HCT116 (cell line): ENCODE data around the gene PC. TPM values are rescaled to one million over a fixed set of nuclear protein-coding genes. Genes with fewer than 3 reads are reported as not detected.
A peak's percentile ranks its signal among the peaks of the same experiment; 100 is the strongest.

ENCODE experiments used
- ATAC-seq: fragments of 200-7000 bp; cut with Tn5 transposase; 2 replicates; pipeline ENCODE4 v1.9.1; 2020; ENCODE audit warnings: mild to moderate bottlenecking, moderate library complexity
- BruUV-seq: library from RNA; stranded (reverse); fragments of 400-500 nt; replicated peaks from 2 replicates; lab custom pipeline; 2021; lab: Mats Ljungman, UMichigan
- CTCF ChIA-PET: fragments of 300-600 bp; sonication (Branson Sonifier 250); formaldehyde crosslinking; loops from one replicate; lab custom pipeline; 2021; ENCODE audit warnings: antibody characterized with exemption; lab: Charles Lee
- POLR2A ChIA-PET: fragments of 300-600, 350-600 bp; sonication (Branson Sonifier 250); formaldehyde crosslinking; loops from one replicate; lab custom pipeline; 2021; ENCODE audit warnings: antibody characterized with exemption; lab: Charles Lee
- RAD21 ChIA-PET, 2 experiments: fragments of 300-600 bp; sonication (Branson Sonifier 250); formaldehyde crosslinking; loops; one replicate each; lab custom pipeline; 2023; ENCODE audit warnings: low total read pairs in 2 of 2; ENCODE audit not compliant: uncharacterized antibody in 2 of 2, unreplicated experiment in 2 of 2, low non-redundant PET in 1 of 2; lab: Charles Lee
- DNase-seq: peaks from one replicate; pipeline ENCODE4 v3.0.0-alpha.2; 2010; ENCODE audit warnings: low read depth, low spot score
- H2AFZ ChIP-seq: fragments of 200-600 bp; shearing (Covaris generic), sonication (generic); 2 replicates; pipeline ENCODE4 v1.6.1; 2017; ENCODE audit warnings: low read depth, mixed run types, mixed read lengths, antibody characterized with exemption, low read length; ENCODE audit not compliant: poor library complexity, severe bottlenecking
- H3K27ac ChIP-seq: 2 replicates; pipeline ENCODE4 v1.5.1; 2012; ENCODE audit warnings: low read depth, low read length
- H3K27me3 ChIP-seq: fragments of 200-600 bp; sonication (generic); 2 replicates; pipeline ENCODE4 v1.6.1; 2016; ENCODE audit warnings: mixed run types, low read length, mixed read lengths; ENCODE audit not compliant: insufficient read depth
- H3K36me3 ChIP-seq, 2 experiments: fragments of 200-500 bp in 1 of 2; fragments of 200-600 bp in 1 of 2; sonication (Bioruptor generic) in 1 of 2; sonication (generic) in 1 of 2; 2 replicates each; pipeline versions ENCODE4 v1.5.1 to v1.6.1; 2014 to 2016; ENCODE audit warnings: low read length in 2 of 2, inconsistent platforms in 1 of 2, mixed read lengths in 1 of 2, mixed run types in 1 of 2; ENCODE audit not compliant: insufficient read depth in 2 of 2, control insufficient read depth in 1 of 2
- H3K4me1 ChIP-seq, 2 experiments: fragments of 200-600 bp in 1 of 2; sonication (generic) in 1 of 2; 2 replicates each; pipeline versions ENCODE4 v1.5.1 to v1.6.1; 2012 to 2017; ENCODE audit warnings: low read length in 2 of 2, inconsistent platforms in 1 of 2, mild to moderate bottlenecking in 1 of 2, mixed read lengths in 1 of 2, mixed run types in 1 of 2, moderate library complexity in 1 of 2; ENCODE audit not compliant: insufficient read depth in 2 of 2, control insufficient read depth in 1 of 2
- H3K4me2 ChIP-seq: fragments of 200-600 bp; sonication (generic); 2 replicates; pipeline ENCODE4 v1.6.1; 2017; ENCODE audit warnings: mixed run types, low read length, mixed read lengths
- H3K4me3 ChIP-seq, 2 experiments: fragments of 200-600 bp in 1 of 2; sonication (generic) in 1 of 2; replicated peaks in 1 of 2; 2 replicates each; pipeline ENCODE4 v1.5.1; 2011 to 2016; ENCODE audit warnings: low read length in 2 of 2, control low read depth in 1 of 2, low read depth in 1 of 2, mild to moderate bottlenecking in 1 of 2, mixed read lengths in 1 of 2, mixed run types in 1 of 2
- H3K79me2 ChIP-seq: fragments of 200-600 bp; sonication (generic); 2 replicates; pipeline ENCODE4 v1.6.1; 2017; ENCODE audit warnings: mild to moderate bottlenecking, mixed run types, low read length, moderate library complexity, mixed read lengths; ENCODE audit not compliant: insufficient read depth
- H3K9ac ChIP-seq: fragments of 200-600 bp; sonication (generic); 2 replicates; pipeline ENCODE4 v1.6.1; 2016; ENCODE audit warnings: low read length, mixed read lengths
- H3K9me2 ChIP-seq: fragments of 200-600 bp; sonication (generic), shearing (Covaris generic); 2 replicates; pipeline ENCODE4 v1.6.1; 2017; ENCODE audit warnings: mixed run types, mild to moderate bottlenecking, moderate library complexity; ENCODE audit not compliant: insufficient read depth
- H3K9me3 ChIP-seq, 2 experiments: fragments of 200-500 bp in 1 of 2; fragments of 200-600 bp in 1 of 2; sonication (Bioruptor generic) in 1 of 2; sonication (generic) in 1 of 2; 2 replicates each; pipeline ENCODE4 v1.6.1; 2014 to 2017; ENCODE audit warnings: low read length in 2 of 2, mixed read lengths in 2 of 2, inconsistent platforms in 1 of 2, low read depth in 1 of 2, mild to moderate bottlenecking in 1 of 2, mixed run types in 1 of 2, moderate library complexity in 1 of 2; ENCODE audit not compliant: control insufficient read depth in 1 of 2, insufficient read depth in 1 of 2
- H4K20me1 ChIP-seq: fragments of 200-600 bp; sonication (generic), shearing (Covaris generic); 2 replicates; pipeline ENCODE4 v1.6.1; 2017; ENCODE audit warnings: mixed run types, mild to moderate bottlenecking, moderate library complexity; ENCODE audit not compliant: insufficient read depth
- CBX3 ChIP-seq: IDR thresholded peaks from 2 replicates; pipeline ENCODE4 v1.6.1; 2012; ENCODE audit warnings: low read depth
- CEBPB ChIP-seq: IDR thresholded peaks from 2 replicates; pipeline ENCODE4 v1.6.1; 2012; ENCODE audit warnings: low read depth
- CTCF ChIP-seq, 3 experiments: fragments of 200-600 bp in 1 of 3; sonication (generic) in 1 of 3; IDR thresholded peaks in 2 of 3; conservative IDR thresholded peaks in 1 of 3; 2 replicates each; pipeline ENCODE4 v1.5.1; 2012 to 2017; ENCODE audit warnings: low read depth in 2 of 3, low read length in 2 of 3, antibody characterized with exemption in 1 of 3, borderline replicate concordance in 1 of 3, control low read depth in 1 of 3, mild to moderate bottlenecking in 1 of 3, mixed read lengths in 1 of 3, mixed run types in 1 of 3, moderate library complexity in 1 of 3; ENCODE audit not compliant: insufficient read depth in 1 of 3
- FOSL1 ChIP-seq: IDR thresholded peaks from 2 replicates; pipeline ENCODE4 v1.6.1; 2012; ENCODE audit warnings: low read depth
- MAX ChIP-seq: IDR thresholded peaks from 2 replicates; pipeline ENCODE4 v1.6.1; 2012
- POLR2A ChIP-seq: IDR thresholded peaks from 2 replicates; pipeline ENCODE4 v1.7.0; 2011; ENCODE audit warnings: borderline replicate concordance; ENCODE audit not compliant: insufficient read depth, insufficient read length; ENCODE audit errors: extremely low read depth
- POLR2AphosphoS5 ChIP-seq: IDR thresholded peaks from 2 replicates; pipeline ENCODE4 v1.6.1; 2011; ENCODE audit warnings: mild to moderate bottlenecking, low read depth, low read length, moderate library complexity
- SIN3A ChIP-seq: IDR thresholded peaks from 2 replicates; pipeline ENCODE4 v1.6.1; 2012; ENCODE audit warnings: low read depth
- SRF ChIP-seq: IDR thresholded peaks from 2 replicates; pipeline ENCODE4 v1.6.1; 2012; ENCODE audit warnings: low read depth
- TCF7L2 ChIP-seq: IDR thresholded peaks from 2 replicates; pipeline ENCODE4 v1.7.0; 2011; ENCODE audit warnings: borderline replicate concordance, inconsistent platforms; ENCODE audit not compliant: insufficient read depth, insufficient read length; ENCODE audit errors: extremely low read depth
- YY1 ChIP-seq: IDR thresholded peaks from 2 replicates; pipeline ENCODE4 v1.6.1; 2011; ENCODE audit warnings: low read length, low read depth, moderate library complexity, mild to moderate bottlenecking; ENCODE audit not compliant: insufficient replicate concordance; ENCODE audit errors: extremely low read depth
- ZFX ChIP-seq: fragments of 450-650 bp; IDR thresholded peaks from 2 replicates; pipeline ENCODE4 v1.6.1; 2017
- ZNF274 ChIP-seq: fragments of 200-500 bp; sonication (Bioruptor generic); IDR thresholded peaks from 2 replicates; pipeline ENCODE4 v1.6.1; 2014; ENCODE audit warnings: mild to moderate bottlenecking, low read depth, low read length, inconsistent platforms
- intact Hi-C: fragments of 100-400 bp; cut with micrococcal nuclease; formaldehyde crosslinking; loops from 2 replicates; pipeline ENCODE4 v1.10.0; 2022
- total RNA-seq: library from RNA; stranded (reverse); gene quantifications from one replicate; pipeline ENCODE4 v1.2.1, GENCODE V29; 2021; ENCODE audit not compliant: unreplicated experiment
- TF ChIP-seq, protein P1 (sequence below): IDR thresholded peaks from 2 replicates; pipeline ENCODE4 v1.6.1; 2012

The PC gene
- total RNA-seq, 1 experiment from 2014 or later: 24.1 TPM

- CTCF ChIA-PET: interaction anchor here (1.8 kb wide), 1 partner anchor 42 kb away, joined by 4 read pairs; no protein-coding TSS in a partner anchor
- ATAC-seq: no peak
Measured at GRCh38 chr11:66979336-66979980, 21.3 kb upstream of the PC start.

More at GRCh38 chr11:66979336-66979980, 21.3 kb upstream of the PC start:
- Histone ChIP-seq H3K27ac (no peak overlapping the region), H3K79me2 (no peaks in the 10 kb centered on the region), H3K4me3 (no peak overlapping the region), H3K9me3 (peaks cover 0 to 4% of the 10 kb centered on the region in 2 experiments; a peak in 1 of 4 replicates), H4K20me1 (no peaks in the 10 kb centered on the region), H3K9ac (no peak overlapping the region), H3K27me3 (no peaks in the 10 kb centered on the region), H3K36me3 (no peaks in the 10 kb centered on the region), H3K4me2 (0 out of 2 replicates have a peak overlapping the region, but pooled peaks have one; percentile 14), H2AFZ (peak overlapping the region; percentile 65)
- ChIA-PET RAD21 (no interaction called here), POLR2A (interaction anchor here (1.2 kb wide), 1 partner anchor 46 kb away, joined by 3 read pairs; no protein-coding TSS in a partner anchor)
- no TSS peak for BruUV-seq
- TF ChIP-seq, protein P1, sequence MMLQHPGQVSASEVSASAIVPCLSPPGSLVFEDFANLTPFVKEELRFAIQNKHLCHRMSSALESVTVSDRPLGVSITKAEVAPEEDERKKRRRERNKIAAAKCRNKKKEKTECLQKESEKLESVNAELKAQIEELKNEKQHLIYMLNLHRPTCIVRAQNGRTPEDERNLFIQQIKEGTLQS: no peak
- no peak for TF ChIP-seq YY1
- no peak for TF ChIP-seq POLR2A
- TF ChIP-seq CBX3: no peak
- TF ChIP-seq ZNF274: no peak
- no peak for TF ChIP-seq CTCF (IDR thresholded peaks at IDR 0.05 in 2 of 3, conservative IDR thresholded peaks at IDR 0.05 in 1 of 3; ENCODE audit: borderline replicate concordance in 1 of 3, insufficient read depth in 1 of 3, low read depth in 2 of 3, low read length in 2 of 3)
- no peak for TF ChIP-seq TCF7L2
- TF ChIP-seq FOSL1: no peak
- TF ChIP-seq SRF: no peak
- TF ChIP-seq MAX: no peak
- TF ChIP-seq ZFX: no peak
- TF ChIP-seq SIN3A: no peak
- TF ChIP-seq POLR2AphosphoS5: no peak
- no peak for TF ChIP-seq CEBPB
- TF ChIP-seq, all 23 proteins: peak for 0
- Histone ChIP-seq H3K4me1 (peaks cover 34 to 55% of the 10 kb centered on the region in 2 experiments), H3K9me2 (no peaks in the 10 kb centered on the region)
- DNase-seq: no peak
- intact Hi-C loops: loop anchor here (5.0 kb wide), 1 partner anchor 137 kb away; the partner anchor contains the start of gene RCE1
